A673 (cell line): ENCODE measurements around the gene PRR30.

Experiments
- EZH2 ChIP-seq: fragments of 200-600 bp; sonication (generic); IDR thresholded peaks from 2 replicates; pipeline ENCODE4 v1.6.1; 2017; ENCODE audit warnings: borderline replicate concordance, low read depth, mild to moderate bottlenecking, mixed read lengths, antibody characterized with exemption, low read length; ENCODE audit not compliant: poor library complexity, severe bottlenecking
- TF ChIP-seq, protein P1 (sequence below): fragments of 300-800, 200-600 bp; sonication (generic); conservative IDR thresholded peaks from 2 replicates; pipeline ENCODE4 v1.5.1; 2017; ENCODE audit warnings: low read depth, mild to moderate bottlenecking, antibody characterized with exemption, low read length, moderate library complexity, mixed read lengths

DNA sequence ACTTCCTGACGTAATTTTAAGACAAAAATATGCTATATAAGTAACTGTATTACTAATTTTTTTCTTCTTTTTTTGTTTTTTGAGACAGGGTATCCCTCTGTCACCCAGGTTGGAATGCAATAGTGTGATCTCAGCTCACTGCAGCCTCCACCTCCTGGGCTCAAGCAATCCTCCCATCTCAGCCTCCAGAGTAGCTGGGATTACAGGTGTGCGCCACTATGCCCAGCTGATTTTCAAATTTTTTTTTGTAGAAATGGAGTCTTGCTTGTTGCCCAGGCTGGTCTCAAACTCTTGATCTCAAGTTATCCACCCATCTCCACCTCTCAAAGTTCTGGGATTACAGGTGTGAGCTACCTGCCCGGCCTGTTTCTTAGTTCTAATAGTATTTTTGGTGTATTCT lies 39.3 kb upstream of the PRR30 start:
- TF ChIP-seq, protein P1, sequence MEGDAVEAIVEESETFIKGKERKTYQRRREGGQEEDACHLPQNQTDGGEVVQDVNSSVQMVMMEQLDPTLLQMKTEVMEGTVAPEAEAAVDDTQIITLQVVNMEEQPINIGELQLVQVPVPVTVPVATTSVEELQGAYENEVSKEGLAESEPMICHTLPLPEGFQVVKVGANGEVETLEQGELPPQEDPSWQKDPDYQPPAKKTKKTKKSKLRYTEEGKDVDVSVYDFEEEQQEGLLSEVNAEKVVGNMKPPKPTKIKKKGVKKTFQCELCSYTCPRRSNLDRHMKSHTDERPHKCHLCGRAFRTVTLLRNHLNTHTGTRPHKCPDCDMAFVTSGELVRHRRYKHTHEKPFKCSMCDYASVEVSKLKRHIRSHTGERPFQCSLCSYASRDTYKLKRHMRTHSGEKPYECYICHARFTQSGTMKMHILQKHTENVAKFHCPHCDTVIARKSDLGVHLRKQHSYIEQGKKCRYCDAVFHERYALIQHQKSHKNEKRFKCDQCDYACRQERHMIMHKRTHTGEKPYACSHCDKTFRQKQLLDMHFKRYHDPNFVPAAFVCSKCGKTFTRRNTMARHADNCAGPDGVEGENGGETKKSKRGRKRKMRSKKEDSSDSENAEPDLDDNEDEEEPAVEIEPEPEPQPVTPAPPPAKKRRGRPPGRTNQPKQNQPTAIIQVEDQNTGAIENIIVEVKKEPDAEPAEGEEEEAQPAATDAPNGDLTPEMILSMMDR: no peak
- TF ChIP-seq EZH2: no peak
